HFF-Myc (cell line): Measurements from ENCODE around the gene EMC6.

Source experiments
- DNase-seq: peaks from one replicate; pipeline ENCODE4 v3.0.0-alpha.2; 2011; ENCODE audit warnings: low read depth; ENCODE audit errors: extremely low read depth
- H3K4me3 ChIP-seq: replicated peaks from 2 replicates; pipeline ENCODE4 v1.5.1; 2011; ENCODE audit warnings: low read depth, mild to moderate bottlenecking, control low read depth, low read length
- TF ChIP-seq, protein P1 (sequence below): IDR thresholded peaks from 2 replicates; pipeline ENCODE4 v1.5.1; 2012; ENCODE audit warnings: mild to moderate bottlenecking, low read depth, low read length, control low read depth; ENCODE audit errors: missing control alignments

The EMC6 gene

DNA sequence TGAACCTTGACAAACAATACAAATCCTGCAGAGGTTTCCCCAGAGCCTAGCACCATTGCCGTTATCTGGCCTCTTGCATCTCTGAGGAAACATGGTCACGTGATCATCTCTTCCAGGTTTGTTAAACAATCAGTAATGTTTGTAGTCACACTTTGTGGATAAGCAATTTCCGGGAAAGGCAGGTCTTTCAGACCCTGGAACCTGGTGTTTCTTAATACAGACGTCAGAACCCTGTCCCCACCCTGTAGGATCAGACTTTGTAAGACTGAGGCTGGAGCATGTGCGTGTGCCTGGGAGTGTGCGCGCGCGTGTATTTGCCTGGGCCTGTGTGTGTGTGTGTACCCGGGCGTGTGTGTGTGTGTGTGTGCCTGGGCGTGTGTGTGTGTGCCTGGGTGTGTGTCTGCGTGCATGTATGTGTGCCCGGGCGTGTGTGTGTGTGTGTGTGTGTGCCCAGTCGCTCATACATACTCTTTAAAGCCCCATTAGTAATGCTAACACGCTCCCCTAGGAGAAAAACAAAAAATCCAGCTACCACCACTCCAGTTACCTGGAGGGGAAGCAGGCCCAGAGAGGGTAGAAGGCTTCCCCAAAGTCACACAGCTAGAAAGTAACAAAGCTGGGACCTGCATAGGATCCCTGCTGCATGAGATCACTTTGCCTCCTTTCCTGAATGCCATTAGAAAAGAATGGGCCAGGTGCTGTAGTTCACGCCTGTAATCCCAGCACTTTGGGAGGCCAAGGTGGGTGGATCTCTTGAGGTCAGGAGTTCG is 26.7 kb upstream of the EMC6 start:
- no peak overlapping the region for H3K4me3 ChIP-seq
- TF ChIP-seq, protein P1, sequence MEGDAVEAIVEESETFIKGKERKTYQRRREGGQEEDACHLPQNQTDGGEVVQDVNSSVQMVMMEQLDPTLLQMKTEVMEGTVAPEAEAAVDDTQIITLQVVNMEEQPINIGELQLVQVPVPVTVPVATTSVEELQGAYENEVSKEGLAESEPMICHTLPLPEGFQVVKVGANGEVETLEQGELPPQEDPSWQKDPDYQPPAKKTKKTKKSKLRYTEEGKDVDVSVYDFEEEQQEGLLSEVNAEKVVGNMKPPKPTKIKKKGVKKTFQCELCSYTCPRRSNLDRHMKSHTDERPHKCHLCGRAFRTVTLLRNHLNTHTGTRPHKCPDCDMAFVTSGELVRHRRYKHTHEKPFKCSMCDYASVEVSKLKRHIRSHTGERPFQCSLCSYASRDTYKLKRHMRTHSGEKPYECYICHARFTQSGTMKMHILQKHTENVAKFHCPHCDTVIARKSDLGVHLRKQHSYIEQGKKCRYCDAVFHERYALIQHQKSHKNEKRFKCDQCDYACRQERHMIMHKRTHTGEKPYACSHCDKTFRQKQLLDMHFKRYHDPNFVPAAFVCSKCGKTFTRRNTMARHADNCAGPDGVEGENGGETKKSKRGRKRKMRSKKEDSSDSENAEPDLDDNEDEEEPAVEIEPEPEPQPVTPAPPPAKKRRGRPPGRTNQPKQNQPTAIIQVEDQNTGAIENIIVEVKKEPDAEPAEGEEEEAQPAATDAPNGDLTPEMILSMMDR, result no peak
- no peak for DNase-seq

DNA sequence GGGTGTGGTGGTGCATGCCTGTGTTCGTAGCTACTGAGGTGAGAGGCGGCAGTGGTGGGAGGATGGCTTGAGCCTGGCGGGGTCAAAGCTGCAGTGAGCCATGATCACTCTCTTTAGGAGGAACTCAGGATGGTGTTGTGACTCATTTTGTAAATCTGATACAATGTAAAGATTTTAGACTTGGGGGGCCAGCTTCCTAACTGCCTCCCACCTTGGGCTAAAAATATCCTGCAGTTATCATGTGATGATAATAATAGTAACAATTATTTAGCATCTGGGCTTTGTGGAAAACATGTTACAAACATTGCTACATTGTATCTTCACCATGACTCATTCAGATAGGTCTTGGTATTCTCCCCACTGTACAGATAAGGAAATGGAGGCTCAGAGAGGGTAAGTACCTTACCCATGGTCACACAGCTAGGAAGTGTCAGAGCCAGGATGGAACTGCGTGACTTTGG is 24.7 kb upstream of the EMC6 start:
- DNase-seq, result no peak
- H3K4me3 ChIP-seq, result no peak overlapping the region
- TF ChIP-seq, protein P1, result no peak

DNA sequence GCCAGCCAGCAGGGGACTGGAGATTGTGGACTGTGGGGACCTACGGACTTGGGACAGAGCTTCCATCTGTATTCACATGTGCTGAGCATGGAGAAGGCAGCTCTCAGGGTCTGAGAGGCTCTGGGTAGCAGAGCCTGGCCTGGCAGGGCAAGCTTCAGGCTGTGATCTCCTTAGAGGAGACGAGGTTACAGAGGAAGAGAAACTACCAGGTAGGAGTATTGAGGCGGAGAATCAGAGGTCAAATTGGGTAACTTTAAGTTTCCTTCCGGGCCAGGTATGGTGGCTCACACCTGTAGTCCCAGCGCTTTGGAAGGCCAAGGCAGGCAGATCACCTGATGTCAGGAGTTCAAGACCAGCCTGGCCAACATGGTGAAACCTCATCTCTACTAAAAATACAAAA is 23.3 kb upstream of the EMC6 start:
- no peak for DNase-seq
- TF ChIP-seq, protein P1, result no peak
- no peak overlapping the region for H3K4me3 ChIP-seq

DNA sequence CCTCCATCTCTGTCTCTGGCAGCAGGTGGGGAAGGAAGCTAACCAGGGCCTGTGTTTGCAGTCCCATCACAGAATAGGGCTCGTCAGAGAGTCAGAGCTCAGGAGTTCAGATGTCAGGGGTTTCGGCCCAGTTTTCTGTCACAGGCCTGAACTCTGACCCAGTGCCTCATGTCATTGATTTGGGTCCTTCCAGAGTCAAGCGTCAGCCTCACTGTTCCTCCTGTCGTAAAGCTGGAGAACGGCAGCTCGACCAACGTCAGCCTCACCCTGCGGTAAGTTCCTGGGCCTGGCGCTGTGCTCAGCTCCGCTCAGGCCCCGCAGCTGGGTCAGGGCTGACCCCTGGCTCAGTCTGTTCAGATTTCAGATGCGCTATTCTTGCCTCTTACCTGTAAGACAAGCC is 21.4 kb upstream of the EMC6 start:
- no peak overlapping the region for H3K4me3 ChIP-seq
- TF ChIP-seq, protein P1, result no peak

DNA sequence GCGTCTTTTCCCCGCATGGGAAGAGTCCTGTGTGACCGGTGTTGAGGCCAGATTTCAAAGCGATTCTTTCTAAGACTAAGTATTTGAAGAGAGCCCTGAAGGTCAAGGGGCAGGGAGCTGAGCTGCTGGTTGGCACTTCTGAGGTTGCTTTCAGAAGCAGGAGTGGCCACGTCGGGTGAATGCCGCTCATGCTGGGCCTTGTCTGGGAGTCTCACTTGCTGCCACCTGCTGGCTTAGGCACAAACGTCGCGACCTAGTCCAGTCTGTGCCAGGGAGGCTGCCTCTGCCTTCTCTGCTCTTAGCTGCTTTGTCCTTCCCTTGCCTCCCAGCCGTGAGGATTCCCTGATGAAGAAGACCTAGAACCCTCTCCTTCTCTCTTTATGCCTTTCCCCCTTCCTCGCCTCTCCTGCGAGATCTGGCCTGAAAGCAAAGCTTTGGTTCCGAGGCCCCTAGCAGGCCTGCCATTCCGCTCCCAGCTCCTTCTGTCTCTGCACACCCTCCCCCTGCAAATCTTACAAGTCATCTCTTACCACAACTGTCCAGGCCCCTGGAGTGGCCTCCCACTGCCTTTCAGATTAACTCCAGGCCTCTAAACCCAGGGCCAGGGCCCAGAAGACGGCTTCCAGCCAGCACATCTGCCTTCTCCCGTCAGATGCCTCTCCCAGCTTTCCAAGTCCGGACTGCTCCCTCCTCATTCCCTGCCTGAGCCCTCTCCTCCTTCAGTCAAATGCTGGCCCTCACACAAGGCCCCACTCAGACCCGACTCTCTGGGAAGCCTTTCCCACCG is 20.6 kb upstream of the EMC6 start:
- no peak overlapping the region for H3K4me3 ChIP-seq
- no peak for DNase-seq
- TF ChIP-seq, protein P1, result peak; percentile 61

More for the DNA sequence above, 21.4 kb upstream of the EMC6 start:
- no peak for DNase-seq

DNA sequence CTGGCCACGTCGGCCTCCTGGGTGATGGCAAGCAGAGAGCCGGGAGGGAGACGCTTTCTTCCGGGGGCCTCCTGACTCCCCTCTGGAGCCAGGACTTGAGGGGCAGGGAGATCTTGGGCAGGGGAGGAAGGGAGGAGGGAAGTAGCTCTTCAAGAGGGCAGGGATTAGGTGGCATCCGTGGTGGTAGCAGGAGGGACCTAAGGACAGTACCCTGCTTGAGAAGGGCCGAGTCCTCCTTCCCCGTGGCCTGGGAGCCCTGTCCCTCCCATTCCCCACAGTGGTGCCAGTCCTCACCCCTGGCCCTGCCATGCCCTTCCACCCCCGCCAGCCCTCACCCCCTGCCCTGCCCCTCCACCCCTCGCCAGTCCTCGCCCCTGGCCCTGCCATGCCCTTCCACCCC is 12.8 kb upstream of the EMC6 start:
- TF ChIP-seq, protein P1, result no peak
- DNase-seq, result no peak
- H3K4me3 ChIP-seq, result no peak overlapping the region
